HT-29 (cell line): ENCODE results near the gene ENO2. TPM values are rescaled to one million over a fixed set of nuclear protein-coding genes. Genes with fewer than 3 reads are reported as not detected.

Experiments used
- DNase-seq: peaks from one replicate; pipeline ENCODE4 v3.0.0-alpha.2; 2015; ENCODE audit warnings: low spot score
- total RNA-seq: library from RNA; depleted of rRNA; stranded (reverse); fragments of >200 nt; shearing (Covaris generic); gene quantifications from 2 replicates; pipeline ENCODE4 v1.2.3, GENCODE V29; 2014

ENO2 gene
- total RNA-seq, 1 experiment from 2014 or later, result 9.1 TPM

DNA sequence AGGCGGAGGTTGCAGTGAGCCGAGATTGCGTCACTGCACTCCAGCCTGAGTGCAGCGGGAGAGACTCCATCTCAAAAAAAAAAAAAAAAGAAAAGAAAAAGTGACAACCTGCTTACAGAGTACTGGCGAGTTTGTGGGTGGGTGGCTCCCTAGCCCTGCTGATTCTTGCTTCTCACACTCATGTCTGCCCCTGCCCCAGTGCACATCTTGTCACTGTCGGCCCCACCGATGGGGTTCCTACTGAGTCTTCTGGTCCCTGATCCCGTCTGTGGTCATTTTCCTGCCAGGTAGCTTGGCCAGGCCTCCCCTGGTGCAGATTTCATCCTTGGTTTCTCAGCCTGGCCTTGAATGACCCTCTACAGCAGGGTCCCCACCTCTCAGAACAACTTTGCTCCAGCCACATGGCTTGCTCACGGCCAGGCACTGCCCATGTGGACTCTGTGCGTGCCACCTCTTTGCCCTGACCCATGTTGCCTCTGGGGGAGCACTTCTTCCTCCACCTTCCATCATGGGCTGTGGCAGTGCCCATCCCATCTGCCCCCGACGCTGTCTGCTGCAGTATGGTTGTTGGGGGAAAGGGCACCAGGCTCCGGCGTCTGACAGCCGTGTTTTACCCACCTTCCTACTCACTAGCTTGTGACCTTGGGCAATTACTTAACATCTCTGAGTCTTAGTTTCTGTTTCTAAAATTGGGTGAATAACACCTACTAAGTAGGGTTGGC lies 34.7 kb downstream of the ENO2 start:
- no peak for DNase-seq

DNA sequence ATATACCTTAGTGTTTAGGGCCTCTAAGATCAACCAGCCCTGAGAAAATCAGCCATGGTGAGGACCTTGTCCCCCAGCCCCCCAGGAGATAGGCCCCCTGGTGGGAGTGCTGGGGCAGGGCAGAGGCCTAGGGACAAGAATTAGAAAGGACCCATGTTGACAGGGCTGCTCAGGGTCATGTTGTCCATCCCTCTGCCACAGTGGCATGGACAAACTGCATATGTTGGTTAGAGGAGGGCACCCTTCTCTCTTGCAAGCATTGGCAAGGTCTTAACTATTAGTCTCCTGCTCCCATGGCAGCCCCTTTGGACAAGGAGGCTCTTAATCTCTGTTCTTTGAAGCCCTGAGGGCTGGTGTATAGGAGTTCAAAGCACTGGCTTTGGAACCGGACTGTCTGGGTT lies 36.0 kb downstream of the ENO2 start:
- DNase-seq, result no peak

DNA sequence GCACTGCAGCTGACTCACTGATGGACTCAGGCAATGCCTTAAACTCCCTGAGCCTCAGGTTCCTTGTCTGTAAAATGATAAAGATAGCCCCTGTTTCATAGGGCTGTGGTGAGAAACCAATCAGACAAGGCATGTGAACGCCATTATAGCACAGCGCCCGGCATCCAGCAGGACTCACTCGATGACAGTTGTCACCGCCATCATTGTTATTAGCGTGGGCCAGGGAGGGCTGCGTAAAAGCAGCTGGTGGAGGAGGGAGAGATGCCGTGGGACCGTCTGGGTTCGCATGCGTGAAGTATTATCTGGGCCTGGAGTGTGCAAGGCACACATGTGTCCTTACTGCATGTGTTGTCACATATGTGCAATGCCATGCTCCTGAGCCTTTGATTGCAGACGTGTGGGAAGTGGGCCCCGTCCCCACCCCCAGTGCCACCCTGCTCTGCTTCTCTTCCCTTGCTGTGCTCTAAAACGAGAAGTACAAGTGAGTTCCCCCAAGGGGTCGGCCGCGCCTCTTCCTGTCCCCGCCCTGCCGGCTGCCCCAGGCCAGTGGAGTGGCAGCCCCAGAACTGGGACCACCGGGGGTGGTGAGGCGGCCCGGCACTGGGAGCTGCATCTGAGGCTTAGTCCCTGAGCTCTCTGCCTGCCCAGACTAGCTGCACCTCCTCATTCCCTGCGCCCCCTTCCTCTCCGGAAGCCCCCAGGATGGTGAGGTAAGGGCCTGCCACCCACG lies 36.6 kb downstream of the ENO2 start, which contains the start of gene PTPN6:
Gene PTPN6 (plus strand): TSS at position 546 of the 730 bp plus-strand sequence. CDS start 157 bp downstream, at position 703.
- no peak for DNase-seq

DNA sequence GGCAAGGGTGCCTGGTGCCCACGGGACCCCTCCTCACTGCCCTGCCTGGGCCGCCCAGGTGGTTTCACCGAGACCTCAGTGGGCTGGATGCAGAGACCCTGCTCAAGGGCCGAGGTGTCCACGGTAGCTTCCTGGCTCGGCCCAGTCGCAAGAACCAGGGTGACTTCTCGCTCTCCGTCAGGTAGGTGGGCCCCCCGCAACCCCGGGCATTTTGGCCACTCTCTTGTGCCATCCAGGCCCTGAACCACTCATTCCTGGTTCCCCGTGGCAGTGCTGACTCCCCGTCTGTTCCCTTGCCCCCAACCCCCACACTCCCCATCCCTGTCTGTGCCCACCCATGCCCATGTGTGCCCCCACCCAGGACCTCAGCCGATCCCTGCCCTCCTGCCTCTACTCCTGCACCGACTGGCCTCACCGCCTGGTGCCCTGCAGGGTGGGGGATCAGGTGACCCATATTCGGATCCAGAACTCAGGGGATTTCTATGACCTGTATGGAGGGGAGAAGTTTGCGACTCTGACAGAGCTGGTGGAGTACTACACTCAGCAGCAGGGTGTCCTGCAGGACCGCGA lies 37.3 kb downstream of the ENO2 start:
- no peak for DNase-seq

- DNase-seq, result no peak
These were observed 37.9 kb downstream of the ENO2 start for GRCh38 chr12:6952121-6952862.

GRCh38 chr12:6952863-6953441 lies 38.6 kb downstream of the ENO2 start:
- no peak for DNase-seq

DNA sequence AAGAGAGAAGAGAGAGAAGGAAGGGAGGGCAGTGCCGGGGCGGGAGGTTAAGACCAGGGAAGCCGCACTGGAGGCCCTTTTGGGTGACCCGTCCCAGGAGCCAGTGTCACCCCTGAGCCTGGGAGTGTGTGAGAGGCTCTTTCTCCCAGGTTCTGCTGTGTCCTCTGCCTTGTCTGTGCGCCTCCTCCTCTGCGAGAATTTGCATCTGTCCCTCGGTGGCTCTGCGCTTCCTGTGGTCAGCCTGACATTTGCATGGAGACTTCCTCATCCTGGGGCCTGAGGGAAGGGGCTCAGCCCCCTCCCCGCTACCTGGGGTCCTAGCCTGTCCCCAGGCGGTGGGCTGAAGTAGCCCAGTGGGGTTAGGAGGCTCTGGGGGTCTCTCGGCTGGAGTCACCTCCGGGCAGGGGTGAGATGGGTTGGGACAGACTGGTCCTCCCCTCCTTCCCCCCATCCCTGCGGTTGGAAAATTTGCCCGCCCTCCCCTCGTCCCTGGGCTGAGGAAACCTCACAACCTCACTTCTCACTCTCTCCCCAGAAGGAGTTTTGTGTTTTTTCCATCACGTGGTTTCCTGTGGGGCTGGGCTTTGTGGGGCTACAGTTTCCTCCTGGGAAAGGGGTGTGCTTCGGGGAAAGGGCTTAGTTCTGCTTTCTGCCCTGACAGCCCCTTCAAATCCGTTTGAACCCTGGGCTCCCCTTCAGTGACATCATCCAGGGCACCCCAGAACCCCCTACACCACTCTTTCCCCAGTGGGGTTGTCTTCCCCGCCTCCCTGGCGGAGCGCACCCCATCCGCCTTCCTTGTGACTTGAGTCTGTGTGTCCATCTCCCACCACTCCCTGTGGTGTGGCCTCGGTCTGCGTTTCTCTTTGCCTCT lies 39.3 kb downstream of the ENO2 start:
- DNase-seq, result no peak

GRCh38 chr12:6954316-6955107 lies 40.1 kb downstream of the ENO2 start:
- no peak for DNase-seq

DNA sequence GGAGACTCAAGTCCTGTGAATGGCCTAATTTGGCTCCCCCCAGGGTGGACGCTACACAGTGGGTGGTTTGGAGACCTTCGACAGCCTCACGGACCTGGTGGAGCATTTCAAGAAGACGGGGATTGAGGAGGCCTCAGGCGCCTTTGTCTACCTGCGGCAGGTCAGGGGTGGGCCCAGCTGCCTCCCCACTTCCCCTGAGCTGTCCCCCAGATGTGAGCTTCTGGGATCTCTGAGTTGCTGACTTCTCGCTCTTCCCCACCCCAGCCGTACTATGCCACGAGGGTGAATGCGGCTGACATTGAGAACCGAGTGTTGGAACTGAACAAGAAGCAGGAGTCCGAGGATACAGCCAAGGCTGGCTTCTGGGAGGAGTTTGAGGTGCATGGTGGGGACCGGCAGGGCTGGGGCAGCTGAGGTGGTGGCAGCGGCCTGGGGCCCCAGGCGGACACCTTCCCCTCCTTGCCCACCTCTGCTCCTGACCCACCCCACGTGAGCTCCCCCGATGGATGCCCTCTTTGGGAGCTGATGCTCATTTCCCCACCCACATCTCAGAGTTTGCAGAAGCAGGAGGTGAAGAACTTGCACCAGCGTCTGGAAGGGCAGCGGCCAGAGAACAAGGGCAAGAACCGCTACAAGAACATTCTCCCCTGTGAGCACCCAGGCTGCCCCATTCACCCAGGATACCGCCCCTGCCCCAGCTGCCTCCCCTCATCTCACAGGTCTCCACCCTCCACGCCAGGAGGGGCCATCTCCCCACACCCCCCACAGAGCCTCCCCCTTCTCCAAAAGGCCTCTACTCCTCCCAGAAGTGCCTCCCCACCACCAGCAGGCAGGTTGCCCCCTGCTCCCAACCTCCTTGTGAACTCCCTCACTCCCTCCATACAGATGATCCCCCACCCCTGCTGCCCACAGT lies 41.0 kb downstream of the ENO2 start:
- DNase-seq, result no peak

- DNase-seq, result no peak
These were observed 41.8 kb downstream of the ENO2 start for GRCh38 chr12:6956021-6956727.

GRCh38 chr12:6957151-6957701 lies 42.8 kb downstream of the ENO2 start:
- no peak for DNase-seq

DNA sequence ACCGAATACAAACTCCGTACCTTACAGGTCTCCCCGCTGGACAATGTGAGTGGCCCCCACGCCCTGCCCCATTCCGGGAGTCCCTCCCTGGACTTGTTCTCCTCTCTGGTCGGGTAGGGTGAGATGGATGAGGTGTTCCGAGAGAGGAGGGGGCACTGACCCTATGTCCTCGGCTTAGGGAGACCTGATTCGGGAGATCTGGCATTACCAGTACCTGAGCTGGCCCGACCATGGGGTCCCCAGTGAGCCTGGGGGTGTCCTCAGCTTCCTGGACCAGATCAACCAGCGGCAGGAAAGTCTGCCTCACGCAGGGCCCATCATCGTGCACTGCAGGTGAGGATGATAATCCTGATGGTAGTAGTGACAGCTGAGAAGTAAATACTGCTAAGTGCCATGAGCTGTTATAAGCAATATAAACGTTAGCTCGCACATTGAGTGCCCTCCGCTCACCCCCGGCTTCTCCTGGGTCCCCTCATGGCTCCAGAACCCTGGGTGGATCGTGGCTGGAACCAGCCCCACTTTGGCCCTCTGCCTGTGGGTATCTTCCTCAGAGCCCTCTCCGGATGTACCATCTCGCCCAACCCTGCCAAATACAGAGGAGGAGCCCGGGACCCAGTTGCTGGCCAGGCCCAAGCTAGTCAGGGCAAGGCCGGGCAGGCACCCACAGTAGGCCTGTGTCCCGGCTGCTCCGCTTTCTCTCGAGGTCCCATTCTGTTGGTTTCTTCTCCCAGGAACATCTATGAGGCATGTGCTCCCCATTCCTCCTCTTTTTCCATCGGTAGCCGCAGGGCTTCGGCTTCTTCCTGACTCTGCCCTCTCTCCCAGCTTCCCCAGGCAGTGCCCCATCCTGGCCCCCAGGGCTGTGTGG lies 43.6 kb downstream of the ENO2 start:
- no peak for DNase-seq

- DNase-seq, result no peak
These were observed 44.3 kb downstream of the ENO2 start for GRCh38 chr12:6958609-6959057.

- no peak for DNase-seq
These were observed 44.9 kb downstream of the ENO2 start for GRCh38 chr12:6959058-6959804.

GRCh38 chr12:6959805-6960592 lies 45.6 kb downstream of the ENO2 start:
- no peak for DNase-seq
